Smooth muscle cell (in vitro differentiated cells): Measurements from ENCODE around the gene PDCL2. TPM values are rescaled to one million over a fixed set of nuclear protein-coding genes. Genes with fewer than 3 reads are reported as not detected.

Source experiments
- DNase-seq: peaks from one replicate; lab custom pipeline; 2025; ENCODE audit not compliant: unreplicated experiment; lab: John Stamatoyannopoulos, UW
- H2AFZ ChIP-seq: fragments of 200-600 bp; sonication (generic); 2 replicates; pipeline ENCODE4 v1.6.0; 2016; ENCODE audit warnings: antibody characterized with exemption, low read depth, mild to moderate bottlenecking
- H3F3A ChIP-seq: fragments of 200-600 bp; sonication (generic); 2 replicates; pipeline ENCODE4 v1.6.0; 2017; ENCODE audit warnings: antibody characterized with exemption, low read depth
- H3K27ac ChIP-seq: fragments of 200-600 bp; sonication (generic); 2 replicates; pipeline ENCODE4 v1.5.1; 2016; ENCODE audit warnings: low read depth, mild to moderate bottlenecking
- H3K27me3 ChIP-seq: fragments of 200-600 bp; sonication (generic); 2 replicates; pipeline ENCODE4 v1.6.1; 2016; ENCODE audit warnings: low read depth, mild to moderate bottlenecking
- H3K36me3 ChIP-seq: fragments of 200-600 bp; sonication (generic); 2 replicates; pipeline ENCODE4 v1.5.1; 2016; ENCODE audit warnings: low read depth
- H3K4me1 ChIP-seq: fragments of 200-600 bp; sonication (generic); 2 replicates; pipeline ENCODE4 v1.5.1; 2016; ENCODE audit warnings: low read depth
- H3K4me2 ChIP-seq: fragments of 200-600 bp; sonication (generic); 2 replicates; pipeline ENCODE4 v1.6.0; 2016; ENCODE audit warnings: mild to moderate bottlenecking
- H3K4me3 ChIP-seq: fragments of 200-600 bp; sonication (generic); 2 replicates; pipeline ENCODE4 v1.5.1; 2016; ENCODE audit warnings: mild to moderate bottlenecking
- H3K79me2 ChIP-seq: fragments of 200-600 bp; sonication (generic); 2 replicates; pipeline ENCODE4 v1.6.0; 2016; ENCODE audit warnings: low read depth, mild to moderate bottlenecking
- H3K9ac ChIP-seq: fragments of 200-600 bp; sonication (generic); 2 replicates; pipeline ENCODE4 v1.6.0; 2016; ENCODE audit warnings: low read depth
- H3K9me3 ChIP-seq: fragments of 200-600 bp; sonication (generic); replicated peaks from 2 replicates; pipeline ENCODE4 v1.5.1; 2016; ENCODE audit warnings: low read depth
- H4K20me1 ChIP-seq: fragments of 200-600 bp; sonication (generic); 2 replicates; pipeline ENCODE4 v1.6.0; 2016; ENCODE audit warnings: low read depth
- CTCF ChIP-seq: fragments of 200-600 bp; sonication (generic); IDR thresholded peaks from 2 replicates; pipeline ENCODE4 v1.5.1; 2017; ENCODE audit warnings: borderline replicate concordance, mild to moderate bottlenecking, antibody characterized with exemption; ENCODE audit not compliant: insufficient read depth, poor library complexity, severe bottlenecking
- WGBS: methylation state at CpG from one replicate; pipeline ENCODE4 v1.1.7; 2016; ENCODE audit warnings: low lambda C conversion rate; 5-methylcytosine and 5-hydroxymethylcytosine counted together
- polyA plus RNA-seq: library from polyadenylated mRNA; unstranded; fragments of >200 nt; fragmentation: Nextera tagmentation; extraction: Ambion mirVana; gene quantifications from 2 replicates; pipeline ENCODE4 v1.2.1, GENCODE V29; 2016
- total RNA-seq: library from RNA; depleted of rRNA; stranded (reverse); fragments of >200 nt; gene quantifications from 2 replicates; pipeline ENCODE4 v1.2.3, GENCODE V29; 2014

Gene PDCL2
- total and polyA plus RNA-seq, 2 experiments from 2014 or later, result not detected

- H3K9ac ChIP-seq, result peak overlapping the region; percentile 93
- H3K4me1 ChIP-seq, result peaks cover 19% of the 10 kb centered on the region
- H3F3A ChIP-seq, result peaks cover 23% of the 10 kb centered on the region
- peak overlapping the region; percentile 88 for H3K4me2 ChIP-seq
- 1% methylated on average over 57 of the region's 87 CpGs for WGBS
- peak overlapping the region; percentile 82 for H3K4me3 ChIP-seq
- no peaks in the 10 kb centered on the region for H3K36me3 ChIP-seq
- H2AFZ ChIP-seq, result peak overlapping the region; percentile 98
- no peaks in the 10 kb centered on the region for H3K27me3 ChIP-seq
- peak; percentile 73 for DNase-seq
- peaks cover 38% of the 10 kb centered on the region for H4K20me1 ChIP-seq
- peaks cover 45% of the 10 kb centered on the region for H3K79me2 ChIP-seq
- no peaks in the 10 kb centered on the region for H3K9me3 ChIP-seq
- TF ChIP-seq CTCF, result no peak
- peak overlapping the region; percentile 97 for H3K27ac ChIP-seq
These were observed 46.2 kb downstream of the PDCL2 start for GRCh38 chr4:55545641-55546505.

DNA sequence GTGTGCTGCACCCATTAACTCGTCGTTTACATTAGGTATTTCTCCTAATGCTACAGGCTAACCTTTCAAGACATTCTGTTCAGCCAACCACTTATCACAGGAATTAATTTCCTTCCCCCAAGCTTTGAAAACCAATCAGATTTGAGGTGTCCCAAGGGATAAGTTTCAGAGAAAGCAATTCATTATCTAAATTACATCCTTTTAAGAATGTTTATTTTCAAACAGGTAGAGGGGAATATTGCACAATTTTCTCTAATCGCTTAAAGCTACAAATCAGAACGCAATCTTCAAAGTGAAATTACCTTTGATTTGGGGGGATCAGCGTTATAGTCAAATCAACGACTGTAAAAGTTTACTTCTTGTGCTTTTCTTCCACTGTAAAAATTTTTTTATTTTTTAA, 46.9 kb downstream of the PDCL2 start:
- Histone ChIP-seq H3K79me2 (peaks cover 53% of the 10 kb centered on the region), H3K36me3 (no peaks in the 10 kb centered on the region), H3K9me3 (no peaks in the 10 kb centered on the region), H4K20me1 (peaks cover 43% of the 10 kb centered on the region), H3K4me2 (peak overlapping the region; percentile 88), H3K27ac (peak overlapping the region; percentile 97), H3K27me3 (no peaks in the 10 kb centered on the region), H3K9ac (peak overlapping the region; percentile 93), H3K4me1 (peaks cover 19% of the 10 kb centered on the region), H3F3A (peaks cover 21% of the 10 kb centered on the region), H3K4me3 (peak overlapping the region; percentile 82), H2AFZ (peak overlapping the region; percentile 98)
- WGBS, result 3% methylated on average over 6 of the region's 6 CpGs
- no peak for DNase-seq
- no peak for TF ChIP-seq CTCF

DNA sequence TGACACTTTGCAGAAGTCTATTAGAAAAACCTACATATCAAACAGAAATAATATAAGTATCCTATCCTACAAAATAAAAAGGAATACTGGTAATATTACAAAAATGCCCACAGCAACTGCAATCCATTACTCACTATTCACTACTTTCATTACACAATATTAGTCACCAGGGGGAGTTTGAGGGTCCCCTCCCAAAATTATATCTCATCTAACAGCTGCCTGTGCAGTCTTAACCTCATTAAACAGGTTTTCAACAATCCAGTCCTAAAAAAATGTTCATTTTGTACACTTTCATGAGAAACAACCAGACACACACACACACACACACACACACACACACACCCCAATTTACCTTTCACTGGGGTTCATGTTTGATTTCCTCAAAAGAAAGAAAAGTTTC, 48.2 kb downstream of the PDCL2 start:
- Histone ChIP-seq H4K20me1 (peaks cover 43% of the 10 kb centered on the region), H2AFZ (no peak overlapping the region), H3K27ac (no peak overlapping the region), H3F3A (peaks cover 19% of the 10 kb centered on the region), H3K4me1 (peaks cover 19% of the 10 kb centered on the region), H3K4me2 (peak overlapping the region; percentile 88), H3K79me2 (peaks cover 57% of the 10 kb centered on the region), H3K36me3 (no peaks in the 10 kb centered on the region), H3K27me3 (no peaks in the 10 kb centered on the region), H3K4me3 (peak overlapping the region; percentile 82), H3K9me3 (no peaks in the 10 kb centered on the region), H3K9ac (no peak overlapping the region)
- TF ChIP-seq CTCF, result no peak
- no peak for DNase-seq
